ENCODE data around the gene MUC5B.

DNA sequence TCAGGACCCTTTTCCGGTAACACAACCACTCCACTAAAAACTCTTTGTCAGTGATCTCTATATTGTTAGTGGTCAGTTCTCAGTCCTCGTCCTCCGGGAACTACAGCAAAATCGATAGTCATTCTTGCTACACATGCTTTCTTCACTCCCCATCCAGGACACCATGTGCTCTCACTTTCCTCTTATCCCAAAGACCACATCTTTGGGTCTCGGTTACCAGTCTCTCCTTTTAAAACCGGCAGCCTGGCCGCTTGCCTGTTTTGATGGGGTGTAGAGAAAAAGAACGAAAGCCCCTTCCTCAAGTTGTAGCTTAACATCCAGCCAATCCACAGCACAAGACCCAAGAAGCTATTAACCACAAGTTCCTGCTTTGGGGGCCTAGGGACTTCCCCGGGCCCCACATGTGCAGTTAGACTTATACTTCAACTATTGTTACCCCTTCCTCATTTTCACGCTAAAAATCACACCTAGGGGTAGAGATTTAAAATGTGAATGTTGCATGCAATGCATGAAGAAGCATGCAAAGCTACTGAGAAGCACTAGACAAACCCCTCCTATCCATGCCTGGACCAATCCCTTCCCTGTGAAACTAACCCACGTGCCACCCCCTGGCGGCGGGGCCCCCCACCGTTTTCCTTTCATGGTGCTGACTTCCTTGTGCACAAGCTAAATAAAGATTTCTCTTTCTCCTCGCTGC lies 88.1 kb downstream of the MUC5B start:
- TF ChIP-seq JUN (IDR thresholded peaks at IDR 0.05; ENCODE audit: borderline replicate concordance, insufficient read depth, insufficient read length, low read depth) (no peak), POLR2A (IDR thresholded peaks at IDR 0.05; ENCODE audit: low read depth, low read length) (no peak), CTCF (IDR thresholded peaks at IDR 0.05; ENCODE audit: extremely low read depth in 1 of 2, insufficient read depth in 1 of 2, low read depth in 1 of 2, low read length in 2 of 2) (no peak), EZH2 (IDR thresholded peaks at IDR 0.05; ENCODE audit: borderline replicate concordance, low read depth, low read length, severe bottlenecking) (no peak)
- TF ChIP-seq, protein P1, sequence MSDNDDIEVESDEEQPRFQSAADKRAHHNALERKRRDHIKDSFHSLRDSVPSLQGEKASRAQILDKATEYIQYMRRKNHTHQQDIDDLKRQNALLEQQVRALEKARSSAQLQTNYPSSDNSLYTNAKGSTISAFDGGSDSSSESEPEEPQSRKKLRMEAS (IDR thresholded peaks at IDR 0.05; ENCODE audit: insufficient read depth, insufficient read length), result no peak

All from endothelial cell of umbilical vein (primary cell).